ENCODE data around the gene ITGA2B. TPM values are rescaled to one million over a fixed set of nuclear protein-coding genes. Genes with fewer than 3 reads are reported as not detected.

ITGA2B gene
- total and polyA plus RNA-seq, 2 of the 4 experiments (the other 2 are of a cell fraction): under 0.01 to 0.26 TPM

GRCh38 chr17:44349553-44350070, 39.8 kb downstream of the ITGA2B start:
- H2AK9ac ChIP-seq (replicated peaks; ENCODE audit: low read depth, low read length, poor library complexity): no peak overlapping the region

More at GRCh38 chr17:44349553-44350070, 39.8 kb downstream of the ITGA2B start:
- Histone ChIP-seq H2BK20ac (ENCODE audit: low read depth, low read length) (no peak overlapping the region), H2BK15ac (ENCODE audit: low read depth, low read length) (no peak overlapping the region), H4K5ac (ENCODE audit: low read depth, low read length) (no peak overlapping the region), H3K56ac (ENCODE audit: extremely low read depth, insufficient read depth, low read length) (no peak overlapping the region), H4K20me1 (ENCODE audit: insufficient read depth, low read length) (peaks cover 16% of the 10 kb centered on the region; the same call in 1 of the 2 replicates), H3K9me3 (ENCODE audit: control insufficient read depth, insufficient read depth, low read length) (no peaks in the 10 kb centered on the region), H3K18ac (ENCODE audit: low read depth, low read length) (no peak overlapping the region), H3K4me1 (ENCODE audit: control insufficient read depth, insufficient read depth, low read length) (peaks cover 4% of the 10 kb centered on the region; the same call in 1 of the 2 replicates), H3K27ac (ENCODE audit: insufficient read depth, low read length) (no peak overlapping the region), H3K23ac (ENCODE audit: low read depth, low read length) (no peak overlapping the region), H2BK120ac (ENCODE audit: low read depth, low read length) (no peak overlapping the region), H3K9me1 (ENCODE audit: insufficient read depth, low read length) (0 out of 2 replicates have a peak, but pooled peaks cover 2% of the 10 kb centered on the region), H3K9ac (ENCODE audit: low read depth, low read length) (no peak overlapping the region), H3K36me3 (ENCODE audit: control insufficient read depth, insufficient read depth, low read length) (peaks cover 34% of the 10 kb centered on the region), H2BK5ac (ENCODE audit: low read depth, low read length, poor library complexity, severe bottlenecking) (no peak overlapping the region), H2AK5ac (ENCODE audit: low read depth, low read length) (no peak overlapping the region), H3K14ac (replicated peaks; ENCODE audit: low read depth, low read length) (no peak overlapping the region), H3K4me3 (ENCODE audit: insufficient read depth, low read depth, low read length) (no peak overlapping the region), H4K91ac (ENCODE audit: insufficient read depth, low read depth, low read length) (no peak overlapping the region), H3K4me2 (ENCODE audit: low read depth, low read length) (no peak overlapping the region), H3K79me1 (ENCODE audit: low read depth in 1 of 2, low read length in 2 of 2) (peaks cover 5 to 31% of the 10 kb centered on the region in 2 experiments), H3K27me3 (ENCODE audit: control insufficient read depth, insufficient read depth, low read length) (no peaks in the 10 kb centered on the region), H2AFZ (replicated peaks; ENCODE audit: low read length, poor library complexity) (no peak overlapping the region), H3K4ac (ENCODE audit: low read depth, low read length) (no peak overlapping the region), H4K8ac (ENCODE audit: low read depth in 2 of 2, low read length in 2 of 2) (no peak overlapping the region)
- 88% methylated on average over 6 of the region's 12 CpGs; no CpG with 5 or more reads in 1 of the 2 experiments for WGBS, 2 experiments (ENCODE audit: extremely low coverage in 2 of 2, insufficient read length in 1 of 2)
- BruUV-seq (replicated peaks): no TSS peak
- in situ Hi-C loops (cut with MboI; ENCODE audit: low sequenced_read_pairs): no loop called here
- TF ChIP-seq FOS (IDR thresholded peaks at IDR 0.05; ENCODE audit: low read depth, low read length) (no peak), NFE2L2 (IDR thresholded peaks at IDR 0.05; ENCODE audit: low read depth, low read length) (no peak), MXI1 (IDR thresholded peaks at IDR 0.05; ENCODE audit: borderline replicate concordance, low read depth, low read length) (no peak), POLR2A (IDR thresholded peaks at IDR 0.05; ENCODE audit: low read depth, low read length) (no peak), CEBPB (IDR thresholded peaks at IDR 0.05; ENCODE audit: low read depth, low read length) (no peak), MAFK (IDR thresholded peaks at IDR 0.05; ENCODE audit: low read depth, low read length) (no peak), RCOR1 (IDR thresholded peaks at IDR 0.05; ENCODE audit: insufficient replicate concordance, low read length) (no peak)
- POLR2A ChIA-PET (ENCODE audit: unreplicated experiment): no interaction called here
- dilution Hi-C loops (cut with HindIII; ENCODE audit: low sequenced_read_pairs, unreplicated experiment): no loop called here
- no peak for ATAC-seq (ENCODE audit: low read depth)
- intact Hi-C loops (cut with micrococcal nuclease): loop anchor here (5.0 kb wide), 1 partner anchor 147 kb away; no protein-coding TSS in a partner anchor
- no peak for DNase-seq
- CTCF ChIA-PET: interaction anchor here (2.0 kb wide), 1 partner anchor 13 kb away, joined by 5 read pairs; the partner anchor contains the start of gene FAM171A2
